ENCODE measurements around the gene BUB3.

BUB3 gene, protein sequence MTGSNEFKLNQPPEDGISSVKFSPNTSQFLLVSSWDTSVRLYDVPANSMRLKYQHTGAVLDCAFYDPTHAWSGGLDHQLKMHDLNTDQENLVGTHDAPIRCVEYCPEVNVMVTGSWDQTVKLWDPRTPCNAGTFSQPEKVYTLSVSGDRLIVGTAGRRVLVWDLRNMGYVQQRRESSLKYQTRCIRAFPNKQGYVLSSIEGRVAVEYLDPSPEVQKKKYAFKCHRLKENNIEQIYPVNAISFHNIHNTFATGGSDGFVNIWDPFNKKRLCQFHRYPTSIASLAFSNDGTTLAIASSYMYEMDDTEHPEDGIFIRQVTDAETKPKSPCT

DNA sequence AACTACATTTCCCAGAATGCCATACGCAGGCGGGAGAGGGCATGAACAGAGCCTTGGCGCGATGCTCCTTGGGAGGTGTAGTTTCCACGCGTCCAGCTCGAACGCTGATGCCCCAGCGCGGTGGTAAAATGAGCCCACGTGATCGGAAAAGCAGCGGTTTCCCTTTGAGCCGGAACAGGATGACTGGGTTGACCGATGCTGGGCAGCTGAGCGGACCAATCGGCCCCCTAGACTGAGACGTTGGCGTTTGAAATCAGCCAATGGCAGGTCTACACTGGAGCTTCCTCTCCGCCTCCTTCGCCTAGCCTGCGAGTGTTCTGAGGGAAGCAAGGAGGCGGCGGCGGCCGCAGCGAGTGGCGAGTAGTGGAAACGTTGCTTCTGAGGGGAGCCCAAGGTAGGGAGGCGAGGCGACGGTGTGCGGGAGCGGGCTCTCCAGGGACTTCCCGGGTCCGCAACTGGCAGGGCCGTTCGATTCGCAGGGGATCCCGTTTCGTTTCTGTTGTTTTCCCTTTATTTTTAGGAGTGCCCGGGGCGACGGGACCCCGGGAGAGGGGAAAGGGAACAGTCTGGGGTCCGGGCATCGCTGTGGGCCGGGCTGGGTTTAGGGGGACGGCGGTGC lies at the start of gene BUB3:
TSS of gene BUB3 (plus strand) at position 311 of the 619 bp plus-strand sequence. CDS start 516 bp downstream, outside the sequence.
- DNase-seq = peak; percentile 98

- no peak for DNase-seq
These were observed 44.7 kb upstream of the BUB3 start for GRCh38 chr10:123109466-123109865.

- no peak for DNase-seq
These were observed 36.4 kb upstream of the BUB3 start for GRCh38 chr10:123117644-123118417.

DNA sequence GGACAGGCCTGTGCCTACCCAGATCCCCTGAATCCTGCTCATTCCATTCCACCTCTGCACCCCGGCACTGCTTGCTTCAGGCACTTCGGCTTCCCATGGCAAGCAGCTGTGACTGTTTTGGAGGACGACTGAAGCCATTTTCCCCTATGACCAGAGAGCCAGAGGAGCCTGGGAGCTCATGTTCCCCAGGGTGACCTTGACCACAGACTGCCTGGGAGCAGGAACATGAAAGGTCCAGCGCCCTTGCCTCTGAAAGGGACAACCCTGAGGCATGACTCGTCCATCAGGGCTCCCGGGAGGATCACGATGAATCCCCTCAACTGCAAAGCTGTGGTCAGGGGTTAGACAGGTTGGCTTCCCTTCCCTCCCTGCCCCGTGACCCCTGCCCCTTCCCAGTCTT lies 35.1 kb upstream of the BUB3 start:
- DNase-seq = no peak

- no peak for DNase-seq
These were observed 28.0 kb upstream of the BUB3 start for GRCh38 chr10:123126246-123126645.

DNA sequence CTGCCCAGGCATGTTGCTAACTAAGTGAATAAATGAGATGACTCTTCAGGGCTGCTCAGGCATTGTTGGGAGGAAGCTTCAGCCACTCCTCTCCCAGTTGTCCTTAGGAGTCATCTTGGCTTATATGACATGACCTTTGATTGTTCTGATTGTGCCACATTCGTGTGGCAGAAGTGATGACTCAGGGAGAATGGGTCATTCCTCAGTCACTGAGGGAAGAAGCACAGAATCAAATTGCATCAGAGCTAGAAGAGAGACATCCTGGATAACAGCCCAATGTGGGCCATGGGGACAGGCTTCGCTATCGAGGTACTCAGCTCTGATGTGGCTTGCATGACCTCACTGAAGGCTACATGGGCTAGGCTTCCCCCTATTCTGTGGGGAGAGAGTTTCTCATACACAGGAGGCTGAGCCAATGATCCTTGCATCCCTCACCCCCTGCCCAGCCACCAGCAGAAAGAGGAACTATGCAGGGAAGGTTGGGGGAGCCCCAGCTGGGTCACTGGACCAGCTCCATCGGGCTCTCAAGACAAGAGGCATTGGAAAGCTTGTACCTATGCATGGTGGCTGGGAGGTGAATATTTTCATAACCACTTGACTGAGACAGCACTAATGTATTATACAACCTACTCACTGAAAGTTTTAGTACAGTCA lies 24.5 kb upstream of the BUB3 start:
- no peak for DNase-seq

GRCh38 chr10:123132576-123133477 lies 21.4 kb upstream of the BUB3 start:
- peak; percentile 78 for DNase-seq

DNA sequence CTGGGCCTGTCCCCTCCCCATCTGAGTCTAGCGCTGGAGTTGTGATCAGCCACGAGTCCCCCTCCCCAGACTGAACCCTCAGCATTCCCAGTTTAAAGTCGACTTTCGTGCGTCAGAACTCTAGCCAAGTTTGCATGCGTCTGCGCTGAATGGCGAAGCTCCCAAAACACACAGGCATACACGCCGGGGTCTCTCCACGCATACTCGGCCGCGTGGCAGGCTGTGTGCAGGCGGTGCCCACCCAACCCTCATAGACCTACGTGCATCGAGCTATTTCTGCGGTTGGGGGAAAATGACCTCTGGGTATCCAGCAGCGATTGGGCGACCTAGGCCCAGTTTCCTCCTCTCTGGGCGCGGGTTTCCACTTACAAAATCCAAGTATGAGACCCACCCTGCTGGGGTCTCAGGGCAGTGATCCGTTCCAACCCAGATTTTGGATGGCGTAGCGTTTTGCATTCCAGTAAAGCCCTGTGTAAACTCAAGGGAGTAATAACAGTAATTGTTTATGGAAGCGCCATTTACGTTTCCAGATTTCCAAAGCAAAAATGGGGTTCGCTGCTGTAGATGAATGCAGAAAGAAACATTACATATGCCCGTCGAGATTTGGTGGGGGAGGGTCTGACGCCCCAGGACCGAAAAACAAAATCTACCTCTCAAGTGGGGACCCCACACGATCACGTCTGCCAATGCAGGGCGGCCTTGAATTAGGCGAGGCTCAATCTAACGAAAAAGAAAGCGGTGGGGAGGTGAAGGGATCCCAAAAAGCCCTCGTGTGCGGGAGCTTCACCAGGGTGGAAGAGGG lies 20.5 kb upstream of the BUB3 start:
- DNase-seq = no peak

GRCh38 chr10:123134343-123134914 lies 19.8 kb upstream of the BUB3 start:
- DNase-seq = no peak

- DNase-seq = no peak
These were observed 19.2 kb upstream of the BUB3 start for GRCh38 chr10:123134915-123135414.

DNA sequence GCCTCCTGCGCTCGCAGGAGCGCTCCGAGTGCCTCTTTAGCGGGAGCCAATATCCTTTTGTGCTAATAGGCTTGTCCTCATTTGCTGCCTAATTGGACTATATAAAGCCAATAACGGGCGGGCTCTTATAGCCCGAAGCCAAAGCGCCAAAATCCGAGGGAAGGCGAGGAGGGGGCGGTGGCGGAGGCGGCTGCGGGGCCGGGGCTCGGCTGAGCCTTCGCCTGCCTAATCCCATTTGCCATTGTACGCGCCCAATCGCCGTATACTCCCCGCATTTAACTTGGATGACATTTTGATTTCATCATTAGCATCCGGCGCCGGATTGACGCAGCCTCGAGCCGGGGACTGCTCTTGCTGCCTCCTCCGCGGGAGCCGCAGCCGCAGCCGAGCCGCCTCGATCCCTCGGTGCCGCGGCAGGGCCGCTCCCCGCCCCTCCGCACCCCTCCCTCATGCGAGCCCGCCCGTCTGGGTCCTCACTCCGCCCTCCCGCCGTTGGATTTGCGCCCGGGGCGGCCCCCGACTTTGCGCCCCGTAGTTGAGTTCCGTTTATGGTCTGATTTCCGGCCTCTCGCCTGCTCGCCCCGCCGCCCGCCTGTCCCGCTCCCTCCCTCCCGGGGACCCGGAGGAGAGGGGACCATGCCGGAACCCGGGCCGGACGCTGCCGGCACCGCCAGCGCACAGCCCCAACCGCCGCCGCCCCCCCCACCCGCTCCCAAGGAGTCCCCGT lies 18.6 kb upstream of the BUB3 start, which contains the start of gene HMX3:
TSS of gene HMX3 (plus strand) at position 556 of the 727 bp plus-strand sequence. CDS start at position 637, 81 bp downstream.
- no peak for DNase-seq

- no peak for DNase-seq
These were observed 17.9 kb upstream of the BUB3 start for GRCh38 chr10:123136221-123136805.

DNA sequence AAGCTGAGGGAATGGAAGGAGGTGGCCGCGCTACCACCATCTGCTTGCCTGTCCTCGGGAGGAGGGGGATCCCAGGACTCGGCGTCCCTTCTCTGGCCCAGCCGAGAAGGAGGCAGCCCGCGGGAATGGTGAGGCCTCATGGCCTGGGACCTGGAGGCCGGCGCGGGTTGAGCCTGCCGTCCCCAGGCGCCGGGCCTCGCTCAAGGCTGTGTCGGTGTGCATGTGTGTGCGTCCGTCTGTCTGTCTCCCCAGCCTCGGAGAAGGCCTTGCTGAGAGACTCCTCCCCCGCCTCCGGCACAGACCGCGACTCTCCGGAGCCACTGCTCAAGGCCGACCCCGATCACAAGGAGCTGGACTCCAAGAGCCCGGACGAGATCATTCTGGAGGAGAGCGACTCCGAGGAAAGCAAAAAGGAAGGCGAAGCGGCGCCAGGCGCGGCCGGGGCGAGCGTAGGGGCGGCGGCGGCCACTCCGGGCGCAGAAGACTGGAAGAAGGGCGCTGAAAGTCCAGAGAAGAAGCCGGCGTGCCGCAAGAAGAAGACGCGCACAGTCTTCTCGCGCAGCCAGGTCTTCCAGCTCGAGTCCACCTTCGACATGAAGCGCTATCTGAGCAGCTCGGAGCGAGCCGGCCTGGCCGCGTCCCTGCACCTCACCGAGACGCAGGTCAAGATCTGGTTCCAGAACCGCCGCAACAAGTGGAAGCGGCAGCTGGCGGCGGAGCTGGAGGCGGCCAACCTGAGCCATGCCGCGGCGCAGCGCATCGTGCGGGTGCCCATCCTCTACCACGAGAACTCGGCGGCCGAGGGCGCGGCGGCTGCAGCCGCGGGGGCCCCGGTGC lies 17.2 kb upstream of the BUB3 start:
- DNase-seq = no peak

DNA sequence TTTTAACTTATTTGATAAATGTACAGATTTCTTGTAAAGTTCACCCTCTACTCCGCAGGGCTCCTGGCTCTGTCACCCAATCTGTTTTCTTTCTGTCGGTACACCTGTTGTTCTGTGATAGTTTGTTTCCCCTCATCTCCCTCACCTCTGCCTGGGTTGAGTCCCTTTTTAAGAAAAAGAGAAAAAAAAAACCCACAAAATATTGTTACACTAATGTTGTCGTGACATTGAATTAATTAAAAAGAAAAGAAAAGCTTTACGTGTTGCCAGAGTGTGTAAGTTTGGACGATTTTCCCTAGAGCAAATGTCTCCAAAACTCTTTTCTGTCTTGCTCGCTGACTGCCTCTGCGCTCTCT lies 15.1 kb upstream of the BUB3 start:
- DNase-seq = no peak

- DNase-seq = peak; percentile 21
These were observed 14.6 kb upstream of the BUB3 start for GRCh38 chr10:123139521-123140163.

GRCh38 chr10:123140164-123140982 lies 13.8 kb upstream of the BUB3 start:
- no peak for DNase-seq

DNA sequence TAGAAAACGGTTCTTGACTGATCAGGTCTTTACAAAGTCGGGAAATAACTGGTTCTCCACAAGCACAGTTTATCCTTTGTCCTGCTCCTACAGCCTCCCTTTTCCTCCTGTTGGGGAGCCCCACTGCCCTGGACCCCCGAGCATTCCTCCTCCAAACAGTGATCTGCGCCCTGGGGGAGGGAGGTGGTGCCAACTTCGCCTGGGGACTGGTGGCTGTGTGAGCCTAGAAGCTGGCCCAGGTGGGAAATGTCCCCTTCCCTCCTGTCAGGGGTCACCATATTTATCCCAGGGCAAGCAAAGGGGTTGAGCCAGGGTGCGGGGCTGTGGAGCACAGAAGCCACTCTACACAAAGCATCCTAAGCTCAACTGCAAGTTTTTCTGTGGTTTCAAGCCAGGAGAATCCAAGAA lies 13.2 kb upstream of the BUB3 start:
- no peak for DNase-seq
